ENCODE results near the gene SNTA1. TPM values are rescaled to one million over a fixed set of nuclear protein-coding genes. Genes with fewer than 3 reads are reported as not detected.

The SNTA1 gene
- polyA plus RNA-seq, 1 of the 3 experiments (the other 2 are of a cell fraction): 11.2 TPM

GRCh38 chr20:33474097-33474873, 30.7 kb upstream of the SNTA1 start:
- no peak overlapping the region for H3K9ac ChIP-seq
- H3K9me3 ChIP-seq: no peaks in the 10 kb centered on the region
- peaks cover 0 to 3% of the 10 kb centered on the region in 2 experiments; a peak in 1 of 4 replicates for H3K4me1 ChIP-seq (ENCODE audit: control insufficient read depth in 1 of 2, insufficient read depth in 2 of 2, low read depth in 1 of 2, low read length in 1 of 2)
- no peak overlapping the region for H3K27ac ChIP-seq (ENCODE audit: low read depth in 2 of 2, low read length in 1 of 2)
- TF ChIP-seq CHD2 (IDR thresholded peaks at IDR 0.05; ENCODE audit: low read length, partially characterized antibody) (no peak), MEF2A (IDR thresholded peaks at IDR 0.05; ENCODE audit: borderline replicate concordance, low read depth) (no peak), JUND (IDR thresholded peaks at IDR 0.05) (no peak), RAD21 (IDR thresholded peaks at IDR 0.05; ENCODE audit: low read length) (no peak), RFX5 (IDR thresholded peaks at IDR 0.05; ENCODE audit: low read length) (no peak), TCF12 (IDR thresholded peaks at IDR 0.05) (no peak), TEAD4 (IDR thresholded peaks at IDR 0.05; ENCODE audit: borderline replicate concordance, insufficient read depth) (no peak), FOSL2 (IDR thresholded peaks at IDR 0.05; ENCODE audit: borderline replicate concordance, low read depth) (no peak), SMC3 (IDR thresholded peaks at IDR 0.05; ENCODE audit: low read depth, low read length) (no peak), NRF1 (IDR thresholded peaks at IDR 0.05; ENCODE audit: low read depth, low read length) (no peak), EZH2phosphoT487 (IDR thresholded peaks at IDR 0.05; ENCODE audit: borderline replicate concordance, low read depth) (no peak), TAF1 (IDR thresholded peaks at IDR 0.05; ENCODE audit: borderline replicate concordance, low read depth, low read length) (no peak)
- ChIA-PET POLR2A (interaction anchor here (1.1 kb wide), 1 partner anchor 19 kb away, joined by 3 read pairs; no protein-coding TSS in a partner anchor), CTCF (interaction anchor here (1.7 kb wide), 1 partner anchor 11 kb away, joined by 3 read pairs; no protein-coding TSS in a partner anchor)
- H3K36me3 ChIP-seq (replicated peaks in 1 of 2; ENCODE audit: control insufficient read depth in 1 of 2, insufficient read depth in 2 of 2, low read length in 1 of 2): no peaks in the 10 kb centered on the region
- no peak overlapping the region for H3K4me2 ChIP-seq
- DNase-seq: no peak
- no peaks in the 10 kb centered on the region for H3K79me2 ChIP-seq (ENCODE audit: insufficient read depth)
- H3K27me3 ChIP-seq (ENCODE audit: insufficient read depth): 0 out of 2 replicates have a peak, but pooled peaks cover 7% of the 10 kb centered on the region
- no peaks in the 10 kb centered on the region for H3F3A ChIP-seq (replicated peaks; ENCODE audit: insufficient read depth)
- H3K9me2 ChIP-seq: no peaks in the 10 kb centered on the region
- 67% methylated on average over 7 of the region's 7 CpGs for WGBS (ENCODE audit: low lambda C conversion rate)
- H4K20me1 ChIP-seq (ENCODE audit: insufficient read depth): no peaks in the 10 kb centered on the region
- no peak overlapping the region for H2AFZ ChIP-seq (ENCODE audit: low read depth)
- H3K4me3 ChIP-seq (ENCODE audit: low read depth in 2 of 2, low read length in 1 of 2): no peak overlapping the region

GRCh38 chr20:33472868-33473435, 29.4 kb upstream of the SNTA1 start:
- no peaks in the 10 kb centered on the region for H3K79me2 ChIP-seq (ENCODE audit: insufficient read depth)
- H3F3A ChIP-seq (replicated peaks; ENCODE audit: insufficient read depth): no peaks in the 10 kb centered on the region
- H3K4me1 ChIP-seq (ENCODE audit: control insufficient read depth in 1 of 2, insufficient read depth in 2 of 2, low read depth in 1 of 2, low read length in 1 of 2): peaks cover 0 to 3% of the 10 kb centered on the region in 2 experiments; a peak in 1 of 4 replicates
- CTCF ChIA-PET: interaction anchor here (0.7 to 0.8 kb wide), 2 partner anchors 13 to 180 kb away, joined by 3 read pairs; no protein-coding TSS in a partner anchor
- DNase-seq: no peak
- H3K9me2 ChIP-seq: no peaks in the 10 kb centered on the region
- H3K4me3 ChIP-seq (ENCODE audit: low read depth in 2 of 2, low read length in 1 of 2): no peak overlapping the region
- WGBS (ENCODE audit: low lambda C conversion rate): 77% methylated on average over 7 of the region's 7 CpGs
- no peak overlapping the region for H3K9ac ChIP-seq
- TF ChIP-seq GABPA (IDR thresholded peaks at IDR 0.05; ENCODE audit: low read depth) (no peak), CHD2 (IDR thresholded peaks at IDR 0.05; ENCODE audit: low read length, partially characterized antibody) (no peak), MEF2A (IDR thresholded peaks at IDR 0.05; ENCODE audit: borderline replicate concordance, low read depth) (no peak), SIN3A (IDR thresholded peaks at IDR 0.05; ENCODE audit: borderline replicate concordance, low read depth, low read length) (no peak), EP300 (IDR thresholded peaks at IDR 0.05; ENCODE audit: borderline replicate concordance in 1 of 2, low read depth in 1 of 2, low read length in 1 of 2) (no peak), PBX3 (IDR thresholded peaks at IDR 0.05) (no peak), USF2 (IDR thresholded peaks at IDR 0.05; ENCODE audit: borderline replicate concordance, low read depth, low read length) (no peak)
- no peaks in the 10 kb centered on the region for H3K9me3 ChIP-seq
- no peak overlapping the region for H3K4me2 ChIP-seq
- H3K36me3 ChIP-seq (replicated peaks in 1 of 2; ENCODE audit: control insufficient read depth in 1 of 2, insufficient read depth in 2 of 2, low read length in 1 of 2): no peaks in the 10 kb centered on the region
- no peaks in the 10 kb centered on the region for H4K20me1 ChIP-seq (ENCODE audit: insufficient read depth)
- H2AFZ ChIP-seq (ENCODE audit: low read depth): no peak overlapping the region
- no peak overlapping the region for H3K27ac ChIP-seq (ENCODE audit: low read depth in 2 of 2, low read length in 1 of 2)
- H3K27me3 ChIP-seq (ENCODE audit: insufficient read depth): 0 out of 2 replicates have a peak, but pooled peaks cover 7% of the 10 kb centered on the region
- POLR2A ChIA-PET: no interaction called here

Data from SK-N-SH (cell line).